AG04449 (cell line): ENCODE measurements around the gene FNBP1.
"Not testable (repeated sequence)": the region's sequence is repeated elsewhere in the genome, so short reads cannot be mapped to it uniquely, and the experiment has no call there.

Experiments
- CTCF ChIA-PET: fragments of 350-600 bp; formaldehyde crosslinking; extraction: SDS; loops from one replicate; lab custom pipeline; 2021; ENCODE audit warnings: antibody characterized with exemption; lab: Yijun Ruan, JAX
- POLR2A ChIA-PET: fragments of 400-600, 350-600 bp; formaldehyde crosslinking; extraction: SDS; loops from one replicate; lab custom pipeline; 2020; ENCODE audit warnings: antibody characterized with exemption, inconsistent platforms; lab: Yijun Ruan, JAX
- DNase-seq: peaks from one replicate; pipeline ENCODE4 v3.0.0-alpha.2; 2010; ENCODE audit warnings: low read depth, low spot score
- H3K4me3 ChIP-seq: 2 replicates; pipeline ENCODE4 v1.5.1; 2011; ENCODE audit warnings: low read depth, mild to moderate bottlenecking, control low read depth, low read length
- TF ChIP-seq, protein P1 (sequence below): IDR thresholded peaks from one replicate; pipeline ENCODE4 v1.5.1; 2011; ENCODE audit warnings: mild to moderate bottlenecking, moderate library complexity, low read length, control low read depth, inconsistent platforms; ENCODE audit not compliant: insufficient read depth; ENCODE audit errors: missing control alignments

FNBP1 gene

DNA sequence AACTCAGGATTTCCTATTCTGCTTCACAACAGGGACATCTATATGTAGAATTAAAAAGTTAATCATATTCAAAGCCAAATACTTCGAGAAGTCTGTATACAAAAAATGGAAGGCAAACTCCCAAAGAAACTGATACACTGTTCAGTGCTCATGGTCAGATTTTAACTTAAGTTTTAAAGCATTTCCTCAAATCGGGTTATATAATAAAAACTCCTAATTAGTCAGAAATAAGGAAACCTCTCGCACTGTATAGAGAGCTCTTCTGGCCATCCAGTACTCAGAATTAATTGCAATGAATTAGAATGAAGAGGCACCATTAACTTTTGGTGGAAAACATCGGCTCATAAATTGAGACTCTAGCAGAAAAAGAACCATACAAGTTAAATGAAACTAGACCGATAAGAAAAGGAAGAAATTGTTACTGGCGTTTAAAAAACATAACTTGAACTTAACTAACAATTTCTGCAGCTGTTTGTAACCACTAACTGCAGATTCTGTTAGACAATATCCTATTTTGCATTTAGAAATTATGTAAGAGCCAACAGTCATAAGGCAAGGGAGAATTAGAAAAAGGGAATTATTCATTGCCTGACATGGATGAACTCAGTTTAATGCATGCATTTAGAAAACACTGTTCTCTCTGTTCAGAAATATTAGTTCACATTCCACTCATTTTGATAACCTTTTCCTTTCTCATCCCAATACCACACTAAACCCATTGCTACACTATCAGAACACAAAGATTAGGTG lies 96.6 kb downstream of the FNBP1 start:
- no peak for DNase-seq
- ChIA-PET CTCF (no interaction called here), POLR2A (no interaction called here)
- TF ChIP-seq, protein P1, sequence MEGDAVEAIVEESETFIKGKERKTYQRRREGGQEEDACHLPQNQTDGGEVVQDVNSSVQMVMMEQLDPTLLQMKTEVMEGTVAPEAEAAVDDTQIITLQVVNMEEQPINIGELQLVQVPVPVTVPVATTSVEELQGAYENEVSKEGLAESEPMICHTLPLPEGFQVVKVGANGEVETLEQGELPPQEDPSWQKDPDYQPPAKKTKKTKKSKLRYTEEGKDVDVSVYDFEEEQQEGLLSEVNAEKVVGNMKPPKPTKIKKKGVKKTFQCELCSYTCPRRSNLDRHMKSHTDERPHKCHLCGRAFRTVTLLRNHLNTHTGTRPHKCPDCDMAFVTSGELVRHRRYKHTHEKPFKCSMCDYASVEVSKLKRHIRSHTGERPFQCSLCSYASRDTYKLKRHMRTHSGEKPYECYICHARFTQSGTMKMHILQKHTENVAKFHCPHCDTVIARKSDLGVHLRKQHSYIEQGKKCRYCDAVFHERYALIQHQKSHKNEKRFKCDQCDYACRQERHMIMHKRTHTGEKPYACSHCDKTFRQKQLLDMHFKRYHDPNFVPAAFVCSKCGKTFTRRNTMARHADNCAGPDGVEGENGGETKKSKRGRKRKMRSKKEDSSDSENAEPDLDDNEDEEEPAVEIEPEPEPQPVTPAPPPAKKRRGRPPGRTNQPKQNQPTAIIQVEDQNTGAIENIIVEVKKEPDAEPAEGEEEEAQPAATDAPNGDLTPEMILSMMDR = no peak
- no peak overlapping the region for H3K4me3 ChIP-seq

DNA sequence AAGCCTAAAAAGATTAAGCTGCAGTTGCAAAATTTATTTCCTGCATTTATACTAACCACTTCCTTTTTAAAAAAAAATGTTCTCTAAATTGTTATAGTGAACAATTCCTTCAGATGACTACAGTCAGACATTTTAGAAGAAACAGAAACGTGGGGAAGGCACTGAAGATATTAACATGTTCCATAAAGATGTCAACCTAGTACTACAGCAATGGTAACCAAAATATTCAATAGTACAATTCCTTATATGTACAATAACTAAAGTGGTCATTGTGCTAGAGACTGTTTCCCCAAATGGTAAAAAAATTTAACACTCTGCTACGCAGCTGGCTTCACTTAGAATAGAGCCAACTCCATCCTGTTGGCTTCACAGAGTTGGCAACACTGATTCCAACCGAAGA lies 97.7 kb downstream of the FNBP1 start:
- TF ChIP-seq, protein P1 = no peak
- no peak overlapping the region for H3K4me3 ChIP-seq
- CTCF ChIA-PET = interaction anchor here (0.5 kb wide), 1 partner anchor 9 kb away, joined by 3 read pairs; no protein-coding TSS in a partner anchor
- POLR2A ChIA-PET = no interaction called here
- no peak for DNase-seq

DNA sequence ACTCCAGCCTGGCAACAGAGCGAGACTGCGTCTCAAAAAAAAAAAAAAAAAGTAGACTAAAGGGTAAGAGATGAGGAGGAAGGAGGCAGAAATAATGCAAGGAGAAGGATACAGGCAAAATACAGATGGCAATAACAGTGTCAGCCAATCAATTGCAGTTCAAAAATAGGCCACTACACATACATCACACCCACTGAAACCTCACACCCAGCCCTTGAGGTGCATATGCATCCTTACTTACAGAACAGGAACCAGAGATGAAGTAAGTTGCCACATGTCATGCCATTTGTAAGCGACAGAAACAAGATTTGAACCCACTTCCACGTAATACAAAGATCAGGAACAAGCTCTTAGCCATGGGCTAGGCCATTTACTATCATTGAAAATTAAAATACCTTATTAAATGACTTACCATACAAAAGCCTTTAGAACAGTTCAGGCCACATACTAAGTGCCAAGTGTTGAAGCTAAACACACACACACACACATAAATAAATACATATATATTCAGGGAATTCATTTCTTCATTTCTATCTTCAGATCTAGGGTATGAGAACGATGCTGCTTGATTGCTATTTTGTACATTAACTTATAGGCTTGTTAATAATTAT lies 98.4 kb downstream of the FNBP1 start:
- TF ChIP-seq, protein P1 = no peak
- ChIA-PET CTCF (interaction anchor here (0.5 to 0.6 kb wide), 2 partner anchors 10 to 105 kb away, joined by 3 read pairs; no protein-coding TSS in a partner anchor), POLR2A (no interaction called here)
- DNase-seq = no peak
- H3K4me3 ChIP-seq = no peak overlapping the region

DNA sequence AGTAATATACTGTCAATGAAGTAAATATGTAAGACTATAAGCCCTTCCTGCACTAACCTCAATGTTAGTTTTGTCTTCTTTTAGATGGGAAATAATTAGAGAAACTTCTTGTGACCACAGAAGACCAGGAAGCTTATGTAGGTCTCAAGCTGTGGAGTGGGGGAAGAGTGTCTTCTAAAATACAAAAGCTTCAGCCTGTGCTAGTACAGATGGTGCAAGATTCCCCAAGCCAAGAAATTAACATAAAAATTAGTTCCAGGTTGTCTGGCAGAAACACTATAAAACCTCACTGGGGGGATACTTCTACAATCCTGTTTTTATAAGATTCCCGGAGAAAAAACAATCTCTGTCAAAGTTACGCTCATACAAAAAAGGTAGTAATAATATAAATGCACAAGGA lies 103.6 kb downstream of the FNBP1 start:
- H3K4me3 ChIP-seq = no peak overlapping the region
- CTCF ChIA-PET = no interaction called here
- POLR2A ChIA-PET = no interaction called here
- TF ChIP-seq, protein P1 = no peak
- no peak for DNase-seq

DNA sequence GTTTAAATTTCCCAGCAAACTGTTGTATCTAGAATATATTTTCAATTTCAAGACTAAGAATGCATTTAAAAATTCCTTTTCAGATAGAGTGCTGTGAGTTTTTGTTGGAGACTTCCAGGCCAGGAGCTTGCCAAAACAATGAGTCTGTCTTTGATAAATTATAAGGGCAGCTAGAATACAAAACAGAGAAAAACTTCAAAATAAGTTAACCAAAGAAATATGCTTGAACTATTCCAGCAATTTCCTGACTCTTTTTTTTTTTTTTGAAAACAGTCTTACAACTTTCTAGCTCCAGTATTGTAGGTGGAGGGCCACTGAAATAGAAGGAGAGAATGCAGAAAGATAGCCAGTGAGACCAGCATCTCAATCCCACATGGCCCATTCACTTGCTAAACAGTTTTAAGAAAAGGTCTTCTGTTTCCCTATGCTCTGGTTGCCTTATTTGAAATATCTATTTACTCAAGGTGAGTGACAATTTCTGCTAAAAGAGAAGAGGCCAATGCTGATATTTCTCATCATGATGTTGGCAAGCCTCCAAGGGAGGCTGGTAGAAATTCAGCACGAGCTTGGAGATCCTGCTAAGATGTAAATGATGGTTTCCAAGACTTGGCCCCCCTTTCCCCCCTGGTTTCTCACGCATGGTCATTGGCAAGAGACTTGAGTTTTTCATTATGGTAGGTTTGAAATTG lies 104.6 kb downstream of the FNBP1 start:
- ChIA-PET POLR2A (interaction anchor here (0.6 to 1.0 kb wide), 2 partner anchors 28 to 135 kb away, joined by 3 read pairs; no protein-coding TSS in a partner anchor), CTCF (interaction anchor here (1.2 kb wide), 2 partner anchors 168 to 169 kb away, joined by 3 read pairs; no protein-coding TSS in a partner anchor)
- H3K4me3 ChIP-seq = 0 out of 2 replicates have a peak overlapping the region, but pooled peaks have one; percentile 6
- DNase-seq = peak; percentile 50
- TF ChIP-seq, protein P1 = no peak

DNA sequence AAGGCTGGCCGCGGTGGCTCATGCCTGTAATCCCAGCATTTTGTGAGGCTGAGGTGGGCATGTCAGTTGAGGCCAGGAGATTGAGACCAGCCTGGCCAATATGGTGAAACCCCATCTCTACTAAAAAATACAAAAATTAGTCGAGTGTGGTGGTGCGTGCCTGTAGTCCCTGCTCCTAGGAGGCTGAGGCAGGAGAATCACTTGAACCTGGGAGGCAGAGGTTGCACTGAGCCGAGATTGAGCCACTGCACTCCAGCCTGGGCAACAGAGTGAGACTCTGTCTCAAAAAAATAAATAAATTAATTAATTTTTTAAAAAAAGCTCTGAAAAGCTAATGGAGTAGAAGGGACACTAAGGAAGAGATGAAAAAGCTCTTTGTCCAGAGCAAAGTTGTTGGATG lies 105.1 kb downstream of the FNBP1 start:
- not testable (repeated sequence) for DNase-seq, H3K4me3 ChIP-seq
- ChIA-PET CTCF (interaction anchor here (1.2 kb wide), 2 partner anchors 169 to 170 kb away, joined by 3 read pairs; no protein-coding TSS in a partner anchor), POLR2A (interaction anchor here (1.0 kb wide), 1 partner anchor 27 kb away, joined by 3 read pairs; no protein-coding TSS in a partner anchor)
